Measurements from ENCODE around the gene GFOD2. TPM values are rescaled to one million over a fixed set of nuclear protein-coding genes. Genes with fewer than 3 reads are reported as not detected.
A peak's percentile ranks its signal among the peaks of the same experiment; 100 is the strongest.

The GFOD2 gene
- total and polyA plus RNA-seq, 2 of the 13 experiments (the other 11 are each of a cell fraction or from before 2014, with no cell fraction given) = 11.1 to 17.2 TPM

- no peak for TF ChIP-seq CREB3 (CRISPR knock-in tag; IDR thresholded peaks at IDR 0.05)
- TF ChIP-seq DNMT3B (CRISPR knock-in tag; conservative IDR thresholded peaks at IDR 0.05) = no peak
- no peak for TF ChIP-seq ZZZ3 (CRISPR knock-in tag; IDR thresholded peaks at IDR 0.05; ENCODE audit: borderline replicate concordance)
- TF ChIP-seq HMGXB4 (CRISPR knock-in tag; IDR thresholded peaks at IDR 0.05; ENCODE audit: borderline replicate concordance in 1 of 2, low read depth in 1 of 2) = peak in 1 of 2 experiments; percentile 2; a peak in 1 of 4 replicates
- no peak for TF ChIP-seq ZBTB37 (CRISPR knock-in tag; IDR thresholded peaks at IDR 0.05)
- no peak for TF ChIP-seq YY1 (IDR thresholded peaks at IDR 0.05; ENCODE audit: insufficient read depth, insufficient replicate concordance, low read depth, low read length)
- TF ChIP-seq KLF9 (CRISPR knock-in tag; IDR thresholded peaks at IDR 0.05; ENCODE audit: low read depth) = no peak
- TF ChIP-seq ZNF652 (CRISPR knock-in tag; IDR thresholded peaks at IDR 0.05; ENCODE audit: borderline replicate concordance, low read depth) = no peak
- TF ChIP-seq EHMT2 (IDR thresholded peaks at IDR 0.05; ENCODE audit: borderline replicate concordance, low read depth, low read length) = no peak
- TF ChIP-seq ZNF891 (CRISPR knock-in tag; IDR thresholded peaks at IDR 0.05) = no peak
- TF ChIP-seq FOXM1 (CRISPR knock-in tag; IDR thresholded peaks at IDR 0.05) = no peak
- TF ChIP-seq ZNF775 (CRISPR knock-in tag; IDR thresholded peaks at IDR 0.05; ENCODE audit: borderline replicate concordance) = no peak
- TF ChIP-seq PHF5A (CRISPR knock-in tag; IDR thresholded peaks at IDR 0.05; ENCODE audit: low read depth, unreplicated experiment) = no peak
- TF ChIP-seq ZNF776 (CRISPR knock-in tag; IDR thresholded peaks at IDR 0.05) = peak; percentile 82; the same call in 1 of the 2 replicates
- no peak for TF ChIP-seq ZFP91 (CRISPR knock-in tag; IDR thresholded peaks at IDR 0.05; ENCODE audit: borderline replicate concordance)
- no peak for TF ChIP-seq ZNF550 (CRISPR knock-in tag; IDR thresholded peaks at IDR 0.05; ENCODE audit: borderline replicate concordance)
- TF ChIP-seq SNAI1 (CRISPR knock-in tag; IDR thresholded peaks at IDR 0.05; ENCODE audit: borderline replicate concordance) = peak; percentile 86
- TF ChIP-seq SATB2 (CRISPR knock-in tag; IDR thresholded peaks at IDR 0.05) = no peak
- TF ChIP-seq CCDC6 (CRISPR knock-in tag; IDR thresholded peaks at IDR 0.05) = peak; percentile 52; the same call in 1 of the 2 replicates
- TF ChIP-seq CEBPB (IDR thresholded peaks at IDR 0.05; ENCODE audit: borderline replicate concordance, low read depth, low read length) = peak; percentile 28; the same call in 1 of the 2 replicates
- no peak for TF ChIP-seq PCBP2 (optimal IDR thresholded peaks at IDR 0.05; ENCODE audit: low read depth, low read length, poor library complexity, severe bottlenecking)
- TF ChIP-seq ZNF484 (CRISPR knock-in tag; IDR thresholded peaks at IDR 0.05; ENCODE audit: borderline replicate concordance, low read depth) = no peak
- TF ChIP-seq ZSCAN31 (CRISPR knock-in tag; IDR thresholded peaks at IDR 0.05; ENCODE audit: low read depth) = no peak; the same call in 1 of the 2 replicates
- TF ChIP-seq NFATC3 (CRISPR knock-in tag; IDR thresholded peaks at IDR 0.05) = no peak
- TF ChIP-seq SMC3 (IDR thresholded peaks at IDR 0.05; ENCODE audit: low read length) = no peak
Observed at GRCh38 chr16:67666032-67666551, 53.0 kb downstream of the GFOD2 start (continued).
